Suprapubic skin (tissue), 4 donors: ENCODE measurements around the gene PRKCE. TPM values are rescaled to one million over a fixed set of nuclear protein-coding genes. Genes with fewer than 3 reads are reported as not detected.
A peak's percentile ranks its signal among the peaks of the same experiment; 100 is the strongest.

ENCODE experiments used
- DNase-seq, 2 donors: peaks; one replicate each; pipeline ENCODE4 v3.0.0-alpha.2; 2019; ENCODE audit warnings: low spot score in 2 of 2
- H3K27ac ChIP-seq: fragments of 200-600 bp; sonication (generic); one replicate; pipeline ENCODE4 v1.5.1; 2019
- H3K27me3 ChIP-seq: fragments of 200-600 bp; sonication (generic); one replicate; pipeline ENCODE4 v1.5.1; 2019
- H3K36me3 ChIP-seq: fragments of 200-600 bp; sonication (generic); one replicate; pipeline ENCODE4 v1.5.1; 2019
- H3K4me1 ChIP-seq: fragments of 200-600 bp; sonication (generic); one replicate; pipeline ENCODE4 v1.5.1; 2019
- H3K4me3 ChIP-seq: fragments of 200-600 bp; sonication (generic); one replicate; pipeline ENCODE4 v1.5.1; 2019; ENCODE audit warnings: mild to moderate bottlenecking
- H3K9me3 ChIP-seq: fragments of 200-600 bp; sonication (generic); one replicate; pipeline ENCODE4 v1.5.1; 2019
- EP300 ChIP-seq: sonication (generic); formaldehyde crosslinking; IDR thresholded peaks from one replicate; pipeline ENCODE4 v1.6.1; 2017; ENCODE audit warnings: antibody characterized with exemption
- POLR2A ChIP-seq, 2 donors: fragments of 450-650 bp; IDR thresholded peaks; one replicate each; pipeline ENCODE4 v1.6.1; 2017; ENCODE audit warnings: antibody characterized with exemption in 2 of 2, mild to moderate bottlenecking in 2 of 2, moderate library complexity in 2 of 2
- POLR2AphosphoS5 ChIP-seq, 3 donors: sonication (generic); formaldehyde crosslinking; IDR thresholded peaks; one replicate each; pipeline ENCODE4 v1.6.1; 2017; ENCODE audit warnings: antibody characterized with exemption in 3 of 3
- WGBS: methylation state at CpG from one replicate; pipeline ENCODE4 v1.1.5; 2018; 5-methylcytosine and 5-hydroxymethylcytosine counted together
- total RNA-seq, 4 donors: library from RNA; depleted of rRNA; stranded (reverse); fragments of >200 nt; gene quantifications; one replicate each; pipeline ENCODE4 v1.1.0, GENCODE V29; 2016
- TF ChIP-seq, protein P1 (sequence below), 2 donors: fragments of 200-600 bp in 1 of 2; fragments of 450-650 bp in 1 of 2; sonication (generic) in 1 of 2; IDR thresholded peaks; one replicate each; pipeline ENCODE4 v1.5.1; 2016 to 2019; ENCODE audit warnings: antibody characterized with exemption in 2 of 2, mild to moderate bottlenecking in 1 of 2, moderate library complexity in 1 of 2

Gene PRKCE
- total RNA-seq, 4 donors from 2014 or later: 7.9 to 18.3 (median 12.5) TPM

DNA sequence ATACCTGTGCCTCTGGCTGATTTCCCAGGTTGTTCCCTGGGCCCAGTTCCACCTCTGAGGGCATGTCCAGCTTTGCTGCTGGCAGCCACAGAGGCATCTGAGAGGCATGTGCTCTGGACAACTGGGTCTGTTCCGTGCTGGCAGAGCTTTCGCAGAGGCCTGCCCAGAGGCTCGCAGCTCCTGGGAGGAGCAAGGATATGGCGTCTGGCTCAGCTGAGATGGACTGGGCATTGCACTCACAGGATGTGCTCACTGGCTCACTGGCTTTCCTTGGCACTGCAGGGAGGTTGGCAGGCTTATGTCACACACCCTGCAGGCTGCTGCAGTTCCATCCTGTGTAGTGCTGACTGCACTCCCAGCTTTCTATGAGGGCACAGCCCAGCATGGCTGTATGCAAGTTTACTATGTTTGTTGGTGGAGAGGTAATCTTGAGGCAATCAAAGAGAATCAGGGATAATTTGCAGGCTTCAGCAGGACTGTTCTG is 172.3 kb downstream of the PRKCE start:
- Histone ChIP-seq H3K4me3 (no peak overlapping the region), H3K36me3 (no peaks in the 10 kb centered on the region), H3K9me3 (no peaks in the 10 kb centered on the region), H3K27ac (peak overlapping the region; percentile 52), H3K4me1 (peaks cover 40% of the 10 kb centered on the region), H3K27me3 (no peaks in the 10 kb centered on the region)
- peak; percentile 78 to 84 for DNase-seq
- TF ChIP-seq POLR2A (IDR thresholded peaks at IDR 0.05) (no peak), POLR2AphosphoS5 (IDR thresholded peaks at IDR 0.05) (peak in 2 of 3 donors; percentile 26 to 32), EP300 (no peak)
- TF ChIP-seq, protein P1, sequence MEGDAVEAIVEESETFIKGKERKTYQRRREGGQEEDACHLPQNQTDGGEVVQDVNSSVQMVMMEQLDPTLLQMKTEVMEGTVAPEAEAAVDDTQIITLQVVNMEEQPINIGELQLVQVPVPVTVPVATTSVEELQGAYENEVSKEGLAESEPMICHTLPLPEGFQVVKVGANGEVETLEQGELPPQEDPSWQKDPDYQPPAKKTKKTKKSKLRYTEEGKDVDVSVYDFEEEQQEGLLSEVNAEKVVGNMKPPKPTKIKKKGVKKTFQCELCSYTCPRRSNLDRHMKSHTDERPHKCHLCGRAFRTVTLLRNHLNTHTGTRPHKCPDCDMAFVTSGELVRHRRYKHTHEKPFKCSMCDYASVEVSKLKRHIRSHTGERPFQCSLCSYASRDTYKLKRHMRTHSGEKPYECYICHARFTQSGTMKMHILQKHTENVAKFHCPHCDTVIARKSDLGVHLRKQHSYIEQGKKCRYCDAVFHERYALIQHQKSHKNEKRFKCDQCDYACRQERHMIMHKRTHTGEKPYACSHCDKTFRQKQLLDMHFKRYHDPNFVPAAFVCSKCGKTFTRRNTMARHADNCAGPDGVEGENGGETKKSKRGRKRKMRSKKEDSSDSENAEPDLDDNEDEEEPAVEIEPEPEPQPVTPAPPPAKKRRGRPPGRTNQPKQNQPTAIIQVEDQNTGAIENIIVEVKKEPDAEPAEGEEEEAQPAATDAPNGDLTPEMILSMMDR (IDR thresholded peaks at IDR 0.05): no peak
- 6% methylated on average over 4 of the region's 4 CpGs for WGBS

DNA sequence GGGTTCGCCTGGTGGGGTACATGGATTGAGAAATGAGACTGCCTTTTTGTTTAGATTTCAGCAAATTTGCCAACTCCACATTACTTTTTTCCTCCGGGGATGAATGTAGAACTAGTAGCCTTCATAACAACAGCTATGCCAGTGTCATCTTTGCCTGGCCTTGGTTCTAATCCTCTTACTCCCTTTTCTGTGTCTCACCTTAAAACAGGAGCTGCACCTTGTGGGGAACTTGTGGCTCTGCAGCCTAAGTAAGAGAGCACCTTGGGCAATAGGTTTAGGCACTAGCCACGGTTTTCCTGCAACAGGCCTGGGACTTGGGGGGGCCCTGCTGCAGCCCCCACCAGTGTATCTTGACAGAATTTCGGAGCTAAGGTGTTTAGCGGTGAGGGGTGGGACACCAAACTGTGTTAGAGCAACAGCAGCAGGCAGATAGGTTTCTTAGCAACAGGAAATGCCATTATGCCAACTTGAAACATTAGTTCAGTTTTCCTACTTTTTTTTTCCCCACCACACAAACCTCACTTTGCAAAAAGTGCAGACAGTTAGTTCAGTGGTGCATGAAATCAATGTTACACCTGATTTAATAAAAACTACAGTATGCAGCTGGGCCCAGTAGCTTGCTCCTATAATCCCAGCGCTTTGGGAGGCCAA is 173.7 kb downstream of the PRKCE start:
- no peak overlapping the region for H3K27ac ChIP-seq
- no peak overlapping the region for H3K4me3 ChIP-seq
- DNase-seq: no peak
- peaks cover 35% of the 10 kb centered on the region for H3K4me1 ChIP-seq
- H3K36me3 ChIP-seq: no peaks in the 10 kb centered on the region
- 88% methylated on average over 6 of the region's 6 CpGs for WGBS
- no peaks in the 10 kb centered on the region for H3K27me3 ChIP-seq
- H3K9me3 ChIP-seq: peaks cover under 1% of the 10 kb centered on the region
- TF ChIP-seq EP300 (no peak), POLR2AphosphoS5 (IDR thresholded peaks at IDR 0.05) (no peak), POLR2A (IDR thresholded peaks at IDR 0.05) (no peak)
- TF ChIP-seq, protein P1 (IDR thresholded peaks at IDR 0.05): no peak

DNA sequence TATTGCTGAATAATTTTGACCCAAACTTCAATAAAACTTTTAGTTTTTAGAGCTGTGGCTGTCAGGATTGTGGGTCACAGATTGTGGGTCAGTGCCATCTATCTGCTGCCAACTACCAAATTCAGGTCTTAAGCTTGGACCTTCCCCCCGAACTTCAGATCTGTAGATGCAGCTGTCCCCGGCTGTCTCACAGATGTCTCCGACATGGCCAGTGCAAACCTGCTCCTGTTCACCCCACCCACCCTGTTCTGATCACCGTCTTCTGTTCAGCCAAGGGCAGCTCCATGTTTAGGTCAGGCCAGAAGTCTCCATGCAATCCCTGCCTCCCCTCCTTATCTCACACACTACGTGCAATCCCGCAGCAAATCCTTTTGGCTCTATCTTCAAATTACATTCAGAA is 175.0 kb downstream of the PRKCE start:
- no peak for DNase-seq
- TF ChIP-seq POLR2A (IDR thresholded peaks at IDR 0.05): no peak
- TF ChIP-seq, protein P1 (IDR thresholded peaks at IDR 0.05): no peak

DNA sequence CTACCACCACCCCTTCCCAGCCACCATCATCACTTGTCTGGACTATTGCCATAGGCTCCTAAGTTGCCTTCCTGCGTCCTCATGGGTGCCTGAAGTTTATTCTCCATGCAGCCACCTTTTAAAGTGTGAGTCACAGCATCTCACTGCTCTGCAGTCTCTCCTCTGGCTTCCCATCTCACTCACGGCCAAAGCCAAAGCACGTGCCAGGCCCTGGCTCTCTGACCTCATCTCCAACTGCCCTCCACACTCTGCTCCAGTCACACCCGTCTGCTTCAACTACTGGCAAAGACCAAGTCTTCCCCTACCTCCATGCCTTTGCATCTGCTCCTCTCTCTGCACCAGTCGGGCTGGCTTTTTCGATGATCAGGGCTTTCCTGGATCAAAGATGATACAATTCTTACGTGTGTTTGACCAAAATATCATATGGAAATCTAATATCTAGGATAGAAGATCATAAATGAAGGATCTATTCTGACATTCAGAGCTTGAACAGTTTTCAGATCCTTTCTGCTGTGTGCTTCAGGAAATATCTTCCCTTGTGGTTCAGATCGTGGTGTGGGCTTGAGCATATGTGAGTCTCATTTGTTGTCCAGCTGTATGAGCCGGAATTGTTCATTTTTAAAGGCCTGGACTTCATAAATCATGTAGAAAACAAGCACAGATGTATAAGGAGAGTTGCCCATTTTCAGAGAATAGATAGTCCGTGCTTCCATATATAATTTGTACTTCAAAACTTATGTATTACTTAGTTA is 175.6 kb downstream of the PRKCE start:
- Histone ChIP-seq H3K9me3 (peaks cover 9% of the 10 kb centered on the region), H3K27me3 (no peaks in the 10 kb centered on the region), H3K4me3 (no peak overlapping the region), H3K4me1 (peaks cover 29% of the 10 kb centered on the region), H3K36me3 (no peaks in the 10 kb centered on the region), H3K27ac (no peak overlapping the region)
- TF ChIP-seq POLR2AphosphoS5 (IDR thresholded peaks at IDR 0.05) (no peak), EP300 (no peak), POLR2A (IDR thresholded peaks at IDR 0.05) (no peak)
- TF ChIP-seq, protein P1 (IDR thresholded peaks at IDR 0.05): no peak
- WGBS: 59% methylated on average over 10 of the region's 10 CpGs
- peak in 1 of 2 donors; percentile 86 for DNase-seq

More for the DNA sequence above, 175.0 kb downstream of the PRKCE start:
- peaks cover 9% of the 10 kb centered on the region for H3K9me3 ChIP-seq
- H3K27me3 ChIP-seq: no peaks in the 10 kb centered on the region
- H3K27ac ChIP-seq: no peak overlapping the region
- no peak overlapping the region for H3K4me3 ChIP-seq
- WGBS: 88% methylated on average over 6 of the region's 6 CpGs
- no peaks in the 10 kb centered on the region for H3K36me3 ChIP-seq
- H3K4me1 ChIP-seq: peaks cover 35% of the 10 kb centered on the region

DNA sequence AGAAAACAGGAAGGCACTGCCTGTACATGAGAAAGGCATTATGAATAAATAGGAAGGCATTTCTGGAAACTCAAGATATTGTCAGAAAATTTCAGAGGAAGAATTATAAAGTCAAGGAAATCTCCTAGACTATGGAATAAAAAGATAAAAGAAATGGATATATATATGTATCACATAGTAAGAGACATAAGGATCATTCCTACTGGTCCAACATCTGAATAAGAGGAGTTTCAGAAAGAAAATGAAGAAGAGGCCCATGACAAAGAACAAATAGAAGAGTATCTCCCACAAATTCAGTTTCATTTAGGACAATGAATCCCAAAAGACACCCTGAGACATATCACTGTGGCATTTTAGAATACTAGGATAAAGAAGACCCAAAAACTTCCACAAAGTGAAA is 178.8 kb downstream of the PRKCE start:
- no peak for DNase-seq
- H3K36me3 ChIP-seq: no peaks in the 10 kb centered on the region
- H3K27me3 ChIP-seq: no peaks in the 10 kb centered on the region
- H3K4me1 ChIP-seq: peaks cover 5% of the 10 kb centered on the region
- H3K27ac ChIP-seq: no peak overlapping the region
- no peak overlapping the region for H3K4me3 ChIP-seq
- peaks cover 9% of the 10 kb centered on the region for H3K9me3 ChIP-seq
- TF ChIP-seq POLR2A (IDR thresholded peaks at IDR 0.05) (no peak), POLR2AphosphoS5 (IDR thresholded peaks at IDR 0.05) (no peak), EP300 (no peak)
- TF ChIP-seq, protein P1 (IDR thresholded peaks at IDR 0.05): no peak
